OCI-LY1 (cell line): ENCODE results near the gene DCC.

Source experiments
- H2AFZ ChIP-seq: fragments of 200-600 bp; sonication (generic), shearing (Covaris generic); 2 replicates; pipeline ENCODE4 v1.6.0; 2014; ENCODE audit warnings: antibody characterized with exemption, mild to moderate bottlenecking, low read length
- H3F3A ChIP-seq: fragments of 200-600 bp; sonication (generic), shearing (Covaris generic); 2 replicates; pipeline ENCODE4 v1.6.0; 2014; ENCODE audit warnings: mild to moderate bottlenecking, antibody characterized with exemption, low read length, moderate library complexity; ENCODE audit not compliant: insufficient read depth
- H3K27ac ChIP-seq: fragments of 200-600 bp; sonication (generic); 2 replicates; pipeline ENCODE4 v1.5.1; 2014; ENCODE audit warnings: low read length, mixed run types, mild to moderate bottlenecking, low read depth; ENCODE audit not compliant: poor library complexity, severe bottlenecking
- H3K27me3 ChIP-seq: fragments of 200-600 bp; sonication (generic); 2 replicates; pipeline ENCODE4 v1.6.0; 2014; ENCODE audit warnings: antibody characterized with exemption, mild to moderate bottlenecking, low read length, moderate library complexity; ENCODE audit not compliant: insufficient read depth
- H3K36me3 ChIP-seq: fragments of 200-600 bp; sonication (generic); 2 replicates; pipeline ENCODE4 v1.6.1; 2014; ENCODE audit warnings: mild to moderate bottlenecking, antibody characterized with exemption, low read length, moderate library complexity, mixed read lengths; ENCODE audit not compliant: insufficient read depth
- H3K4me1 ChIP-seq: fragments of 200-600 bp; sonication (generic); 2 replicates; pipeline ENCODE4 v1.5.1; 2014; ENCODE audit warnings: mild to moderate bottlenecking, low read length, moderate library complexity; ENCODE audit not compliant: insufficient read depth, severe bottlenecking
- H3K4me2 ChIP-seq: fragments of 200-600 bp; sonication (generic), shearing (Covaris generic); 2 replicates; pipeline ENCODE4 v1.6.1; 2014; ENCODE audit warnings: low read length
- H3K4me3 ChIP-seq: fragments of 200-600 bp; sonication (generic); 2 replicates; pipeline ENCODE4 v1.5.1; 2014; ENCODE audit warnings: low read length, low read depth, mild to moderate bottlenecking, mixed read lengths; ENCODE audit not compliant: poor library complexity, severe bottlenecking
- H3K79me2 ChIP-seq: fragments of 200-600 bp; shearing (Covaris generic); 2 replicates; pipeline ENCODE4 v1.6.1; 2016; ENCODE audit warnings: mixed run types, low read length, mixed read lengths; ENCODE audit not compliant: insufficient read depth
- H3K9ac ChIP-seq: fragments of 200-600 bp; sonication (generic), shearing (Covaris generic); 2 replicates; pipeline ENCODE4 v1.6.1; 2014; ENCODE audit warnings: mild to moderate bottlenecking, low read length, mixed read lengths
- H3K9me2 ChIP-seq: fragments of 200-600 bp; sonication (generic), shearing (Covaris generic); 2 replicates; pipeline ENCODE4 v1.6.1; 2014; ENCODE audit warnings: low read depth, mild to moderate bottlenecking, low read length, mixed read lengths
- H3K9me3 ChIP-seq: fragments of 200-600 bp; shearing (Covaris generic); 2 replicates; pipeline ENCODE4 v1.6.1; 2014; ENCODE audit warnings: low read length, mixed read lengths
- H4K20me1 ChIP-seq: fragments of 200-600 bp; sonication (generic), shearing (Covaris generic); 2 replicates; pipeline ENCODE4 v1.6.0; 2016; ENCODE audit warnings: mild to moderate bottlenecking, low read length; ENCODE audit not compliant: insufficient read depth
- CTCF ChIP-seq: fragments of 200-600 bp; sonication (generic), shearing (Covaris generic); IDR thresholded peaks from 2 replicates; pipeline ENCODE4 v1.5.1; 2017; ENCODE audit warnings: mild to moderate bottlenecking, antibody characterized with exemption, low read length, moderate library complexity, mixed read lengths
- EZH2 ChIP-seq: fragments of 200-600 bp; sonication (generic), shearing (Covaris generic); IDR thresholded peaks from 2 replicates; pipeline ENCODE4 v1.8.0; 2017; ENCODE audit warnings: borderline replicate concordance, mixed run types, mild to moderate bottlenecking, antibody characterized with exemption, low read length, moderate library complexity, mixed read lengths

DCC gene

DNA sequence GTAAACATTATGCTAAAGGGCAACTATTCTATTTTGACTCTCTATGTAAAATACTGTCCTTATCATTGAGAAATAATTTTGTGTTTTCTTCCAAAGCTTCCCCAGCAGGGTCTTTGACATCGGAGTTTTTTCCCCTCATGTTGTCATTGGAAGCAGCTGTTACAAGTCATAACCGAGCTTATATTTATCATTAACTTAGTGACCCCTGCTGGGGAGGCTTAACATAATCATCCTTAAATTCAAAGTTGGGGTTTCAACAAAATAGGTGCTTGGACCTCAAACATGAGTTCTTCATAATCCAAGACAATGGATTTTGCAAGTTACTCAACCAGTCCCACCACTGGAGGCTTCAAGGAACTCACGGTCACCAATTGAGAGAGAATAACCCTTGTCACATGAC lies 330.9 kb downstream of the DCC start:
- Histone ChIP-seq H4K20me1 (no peaks in the 10 kb centered on the region), H3K9me3 (no peaks in the 10 kb centered on the region), H3K4me3 (no peak overlapping the region), H3K9me2 (no peaks in the 10 kb centered on the region), H3K79me2 (no peaks in the 10 kb centered on the region), H2AFZ (no peak overlapping the region), H3F3A (no peaks in the 10 kb centered on the region), H3K27me3 (no peaks in the 10 kb centered on the region), H3K4me1 (no peaks in the 10 kb centered on the region), H3K9ac (no peak overlapping the region), H3K27ac (no peak overlapping the region), H3K4me2 (no peak overlapping the region), H3K36me3 (no peaks in the 10 kb centered on the region)
- TF ChIP-seq EZH2 = no peak
- peak; percentile 35; the same call in 1 of the 2 replicates for TF ChIP-seq CTCF

- H3F3A ChIP-seq = no peaks in the 10 kb centered on the region
- H3K4me2 ChIP-seq = no peak overlapping the region
- H4K20me1 ChIP-seq = no peaks in the 10 kb centered on the region
- H3K36me3 ChIP-seq = no peaks in the 10 kb centered on the region
- no peak overlapping the region for H3K4me3 ChIP-seq
- H3K9me3 ChIP-seq = no peaks in the 10 kb centered on the region
- no peaks in the 10 kb centered on the region for H3K9me2 ChIP-seq
- H3K9ac ChIP-seq = no peak overlapping the region
- H3K79me2 ChIP-seq = no peaks in the 10 kb centered on the region
- TF ChIP-seq CTCF (no peak), EZH2 (no peak)
- H3K27me3 ChIP-seq = no peaks in the 10 kb centered on the region
- H3K4me1 ChIP-seq = no peaks in the 10 kb centered on the region
- no peak overlapping the region for H2AFZ ChIP-seq
- no peak overlapping the region for H3K27ac ChIP-seq
Measured at GRCh38 chr18:52678034-52678433, 338.0 kb downstream of the DCC start.

GRCh38 chr18:52678551-52678950 lies 338.6 kb downstream of the DCC start:
- H3F3A ChIP-seq = no peaks in the 10 kb centered on the region
- H3K36me3 ChIP-seq = no peaks in the 10 kb centered on the region
- H3K9ac ChIP-seq = no peak overlapping the region
- no peak for TF ChIP-seq EZH2
- no peak overlapping the region for H3K4me2 ChIP-seq
- no peaks in the 10 kb centered on the region for H3K9me3 ChIP-seq
- H4K20me1 ChIP-seq = no peaks in the 10 kb centered on the region
- H3K27ac ChIP-seq = no peak overlapping the region
- no peaks in the 10 kb centered on the region for H3K9me2 ChIP-seq
- no peak overlapping the region for H3K4me3 ChIP-seq
- no peaks in the 10 kb centered on the region for H3K4me1 ChIP-seq
- H3K27me3 ChIP-seq = no peaks in the 10 kb centered on the region
- no peaks in the 10 kb centered on the region for H3K79me2 ChIP-seq
- no peak overlapping the region for H2AFZ ChIP-seq

DNA sequence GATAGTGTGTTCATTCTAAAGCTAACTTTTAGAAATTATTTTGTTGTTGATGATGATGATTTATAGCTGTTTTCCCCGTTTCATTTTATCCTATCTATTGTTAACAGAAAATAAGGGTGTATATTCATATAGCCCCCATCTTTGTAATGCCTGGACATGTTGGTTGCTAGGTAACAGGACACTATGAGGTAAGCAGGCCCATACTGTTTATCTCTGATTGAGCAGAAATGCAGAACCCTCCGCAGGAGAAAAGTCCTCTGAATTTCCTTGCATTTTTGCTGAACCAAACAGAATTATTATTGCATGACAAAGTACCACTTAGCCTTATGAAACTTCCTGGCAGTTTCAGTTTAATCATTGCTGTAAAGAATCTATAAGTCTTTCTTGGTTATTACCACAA lies 339.4 kb downstream of the DCC start:
- Histone ChIP-seq H3K9ac (no peak overlapping the region), H3K27ac (no peak overlapping the region), H3K9me3 (no peaks in the 10 kb centered on the region), H3F3A (no peaks in the 10 kb centered on the region), H3K4me3 (no peak overlapping the region), H3K79me2 (no peaks in the 10 kb centered on the region), H4K20me1 (no peaks in the 10 kb centered on the region), H3K4me1 (no peaks in the 10 kb centered on the region), H2AFZ (no peak overlapping the region), H3K27me3 (no peaks in the 10 kb centered on the region), H3K36me3 (no peaks in the 10 kb centered on the region), H3K4me2 (no peak overlapping the region), H3K9me2 (no peaks in the 10 kb centered on the region)
- TF ChIP-seq EZH2 (no peak), CTCF (no peak)
